H1 (cell line): ENCODE results near the gene GULP1.

Experiments
- CREB1 ChIP-seq: IDR thresholded peaks from 2 replicates; pipeline ENCODE4 v1.6.1; 2012; ENCODE audit warnings: inconsistent platforms
- EP300 ChIP-seq, 2 experiments: IDR thresholded peaks; 1 replicate in 1 of 2; 2 replicates in 1 of 2; pipeline ENCODE4 v1.6.1; 2011 to 2012; ENCODE audit warnings: low read depth in 2 of 2, low read length in 2 of 2, mild to moderate bottlenecking in 2 of 2, borderline replicate concordance in 1 of 2, inconsistent platforms in 1 of 2, moderate library complexity in 1 of 2
- EZH2 ChIP-seq: fragments of 200-600 bp; sonication (generic); IDR thresholded peaks from 2 replicates; pipeline ENCODE4 v1.7.1; 2012; ENCODE audit warnings: low read depth, mild to moderate bottlenecking, moderate library complexity, low read length, inconsistent platforms; ENCODE audit not compliant: severe bottlenecking
- POLR2AphosphoS5 ChIP-seq: IDR thresholded peaks from 2 replicates; pipeline ENCODE4 v1.6.1; 2011; ENCODE audit warnings: low read depth, low read length
- SIN3A ChIP-seq, 2 experiments: IDR thresholded peaks in 1 of 2; conservative IDR thresholded peaks in 1 of 2; 2 replicates each; pipeline ENCODE4 v1.6.1; 2011 to 2012; ENCODE audit warnings: low read length in 2 of 2, improper control_type of control experiment in 1 of 2, low read depth in 1 of 2, mild to moderate bottlenecking in 1 of 2
- YY1 ChIP-seq: IDR thresholded peaks from 2 replicates; pipeline ENCODE4 v1.6.1; 2011; ENCODE audit warnings: low read depth, mild to moderate bottlenecking, low read length
- TF ChIP-seq, protein P1 (sequence below), 3 experiments: IDR thresholded peaks; 1 replicate in 2 of 3; 2 replicates in 1 of 3; pipeline versions ENCODE4 v1.5.1 to v1.6.1; 2011; ENCODE audit warnings: low read length in 3 of 3, mild to moderate bottlenecking in 3 of 3, inconsistent platforms in 2 of 3, low read depth in 1 of 3, moderate library complexity in 1 of 3; ENCODE audit not compliant: insufficient read depth in 1 of 3; ENCODE audit errors: control extremely low read depth in 1 of 3

DNA sequence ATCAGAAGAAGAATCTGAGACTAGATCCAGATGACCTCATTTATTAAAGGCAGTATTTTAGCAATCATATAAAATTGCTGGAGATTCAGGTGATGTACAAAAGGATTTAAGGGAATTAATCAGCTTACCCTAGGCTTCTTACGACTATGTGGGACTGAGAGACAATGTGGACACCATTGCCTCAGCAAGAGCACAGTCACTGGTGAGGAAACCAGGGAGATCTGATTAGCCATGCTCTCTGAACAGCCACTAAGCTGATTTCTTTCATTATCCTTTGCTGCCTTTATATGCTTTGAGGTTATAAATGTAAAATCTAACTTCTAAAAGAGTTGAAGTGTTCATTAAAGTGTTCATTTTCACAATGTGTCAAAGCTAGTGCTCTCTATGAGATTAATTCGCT is 22.7 kb upstream of the GULP1 start:
- TF ChIP-seq POLR2AphosphoS5 (no peak), YY1 (no peak), EP300 (IDR thresholded peaks at IDR 0.05; ENCODE audit: borderline replicate concordance in 1 of 2, low read depth in 2 of 2, low read length in 2 of 2) (no peak), EZH2 (no peak), CREB1 (no peak), SIN3A (conservative IDR thresholded peaks at IDR 0.05 in 1 of 2, IDR thresholded peaks at IDR 0.05 in 1 of 2; ENCODE audit: low read depth in 1 of 2, low read length in 2 of 2) (no peak)
- TF ChIP-seq, protein P1, sequence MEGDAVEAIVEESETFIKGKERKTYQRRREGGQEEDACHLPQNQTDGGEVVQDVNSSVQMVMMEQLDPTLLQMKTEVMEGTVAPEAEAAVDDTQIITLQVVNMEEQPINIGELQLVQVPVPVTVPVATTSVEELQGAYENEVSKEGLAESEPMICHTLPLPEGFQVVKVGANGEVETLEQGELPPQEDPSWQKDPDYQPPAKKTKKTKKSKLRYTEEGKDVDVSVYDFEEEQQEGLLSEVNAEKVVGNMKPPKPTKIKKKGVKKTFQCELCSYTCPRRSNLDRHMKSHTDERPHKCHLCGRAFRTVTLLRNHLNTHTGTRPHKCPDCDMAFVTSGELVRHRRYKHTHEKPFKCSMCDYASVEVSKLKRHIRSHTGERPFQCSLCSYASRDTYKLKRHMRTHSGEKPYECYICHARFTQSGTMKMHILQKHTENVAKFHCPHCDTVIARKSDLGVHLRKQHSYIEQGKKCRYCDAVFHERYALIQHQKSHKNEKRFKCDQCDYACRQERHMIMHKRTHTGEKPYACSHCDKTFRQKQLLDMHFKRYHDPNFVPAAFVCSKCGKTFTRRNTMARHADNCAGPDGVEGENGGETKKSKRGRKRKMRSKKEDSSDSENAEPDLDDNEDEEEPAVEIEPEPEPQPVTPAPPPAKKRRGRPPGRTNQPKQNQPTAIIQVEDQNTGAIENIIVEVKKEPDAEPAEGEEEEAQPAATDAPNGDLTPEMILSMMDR (IDR thresholded peaks at IDR 0.05; ENCODE audit: control extremely low read depth in 1 of 3, insufficient read depth in 1 of 3, low read depth in 1 of 3, low read length in 3 of 3), result no peak
